Stimulated activated CD4-positive, alpha-beta T cell treated with anti-CD3 and anti-CD28 coated beads, TNF-alpha, amount 100 ng/mL, for 24 hours (primary cell): ENCODE data around the gene ANKRD31.
"Not testable (repeated sequence)": the region's sequence is repeated elsewhere in the genome, so short reads cannot be mapped to it uniquely, and the experiment has no call there.

Source experiments
- DNase-seq, 3 experiments: peaks; one replicate each; pipeline ENCODE4 v3.0.0-alpha.2; 2020; ENCODE audit warnings: low read depth in 3 of 3

The ANKRD31 gene

GRCh38 chr5:75236322-75237316, at the start of gene ANKRD31:
ANKRD31 (minus strand) TSS chr5:75236878; CDS start chr5:75236686, 192 bp downstream.
- peak; percentile 77 to 83 (median 83) for DNase-seq

GRCh38 chr5:75286211-75286773, 49.6 kb upstream of the ANKRD31 start:
- DNase-seq, result no peak

GRCh38 chr5:75282581-75282980, 45.9 kb upstream of the ANKRD31 start:
- no peak for DNase-seq

- DNase-seq, result no peak
Measured at GRCh38 chr5:75281716-75282465, 45.2 kb upstream of the ANKRD31 start.

- DNase-seq, result no peak
Measured at GRCh38 chr5:75279321-75279720, 42.6 kb upstream of the ANKRD31 start.

GRCh38 chr5:75277463-75277862, 40.8 kb upstream of the ANKRD31 start:
- DNase-seq, result no peak

GRCh38 chr5:75275756-75276155, 39.1 kb upstream of the ANKRD31 start:
- no peak for DNase-seq

GRCh38 chr5:75275147-75275546, 38.5 kb upstream of the ANKRD31 start:
- DNase-seq, result no peak

GRCh38 chr5:75274486-75274885, 37.8 kb upstream of the ANKRD31 start:
- no peak for DNase-seq

- DNase-seq, result not testable (repeated sequence)
Measured at GRCh38 chr5:75270605-75271004, 33.9 kb upstream of the ANKRD31 start.

GRCh38 chr5:75265731-75266130, 29.1 kb upstream of the ANKRD31 start:
- DNase-seq, result no peak

- DNase-seq, result no peak
Measured at GRCh38 chr5:75262271-75262670, 25.6 kb upstream of the ANKRD31 start.

- no peak for DNase-seq
Measured at GRCh38 chr5:75260708-75261107, 24.0 kb upstream of the ANKRD31 start.

- not testable (repeated sequence) for DNase-seq
Measured at GRCh38 chr5:75250452-75250851, 13.8 kb upstream of the ANKRD31 start.

- DNase-seq, result no peak
Measured at GRCh38 chr5:75245023-75245422, 8.3 kb upstream of the ANKRD31 start.

GRCh38 chr5:75243510-75243909, 6.8 kb upstream of the ANKRD31 start:
- DNase-seq, result no peak

- no peak for DNase-seq
Measured at GRCh38 chr5:75243100-75243499, 6.4 kb upstream of the ANKRD31 start.

- no peak for DNase-seq
Measured at GRCh38 chr5:75242067-75242466, 5.4 kb upstream of the ANKRD31 start.

- no peak for DNase-seq
Measured at GRCh38 chr5:75239681-75240080, 3.0 kb upstream of the ANKRD31 start.

- DNase-seq, result no peak
Measured at GRCh38 chr5:75235711-75236110, 967 bp downstream of the ANKRD31 start.

- DNase-seq, result no peak
Measured at GRCh38 chr5:75234251-75234650, 2.4 kb downstream of the ANKRD31 start.

GRCh38 chr5:75226916-75227315, 9.8 kb downstream of the ANKRD31 start:
- no peak for DNase-seq
